SK-N-SH (cell line): ENCODE data around the gene POC1B. TPM values are rescaled to one million over a fixed set of nuclear protein-coding genes. Genes with fewer than 3 reads are reported as not detected.

ENCODE experiments used
- CTCF ChIA-PET: fragments of 300-600, 350-600 bp; formaldehyde crosslinking; extraction: SDS; loops from one replicate; lab custom pipeline; 2021; lab: Yijun Ruan, JAX
- POLR2A ChIA-PET: fragments of 350-600 bp; sonication (Branson Sonifier 250); formaldehyde crosslinking; extraction: SDS; loops from one replicate; lab custom pipeline; 2020; ENCODE audit warnings: antibody characterized with exemption, inconsistent platforms; lab: Yijun Ruan, JAX
- DNase-seq: peaks from one replicate; pipeline ENCODE4 v3.0.0; 2012
- H2AFZ ChIP-seq: fragments of 200-600 bp; sonication (generic); 2 replicates; pipeline ENCODE4 v1.8.1; 2016; ENCODE audit warnings: antibody characterized with exemption, mild to moderate bottlenecking, low read depth
- H3F3A ChIP-seq: fragments of 200-600 bp; sonication (generic); replicated peaks from 2 replicates; pipeline ENCODE3; 2016; ENCODE audit warnings: antibody characterized with exemption, mild to moderate bottlenecking; ENCODE audit not compliant: insufficient read depth
- H3K27ac ChIP-seq, 2 experiments: fragments of 200-500 bp in 1 of 2; fragments of 200-600 bp in 1 of 2; sonication (Bioruptor generic) in 1 of 2; sonication (generic), shearing (Covaris generic) in 1 of 2; 2 replicates each; pipeline versions ENCODE4 v1.5.1 to v1.6.1; 2014 to 2016; ENCODE audit warnings: low read depth in 2 of 2, inconsistent platforms in 1 of 2, low read length in 1 of 2, mild to moderate bottlenecking in 1 of 2, mixed read lengths in 1 of 2
- H3K27me3 ChIP-seq: fragments of 200-600 bp; sonication (generic), shearing (Covaris generic); 2 replicates; pipeline ENCODE4 v1.6.1; 2016; ENCODE audit warnings: mixed run types; ENCODE audit not compliant: insufficient read depth
- H3K36me3 ChIP-seq, 2 experiments: fragments of 200-500 bp in 1 of 2; fragments of 200-600 bp in 1 of 2; sonication (Bioruptor generic) in 1 of 2; sonication (generic) in 1 of 2; replicated peaks in 1 of 2; 2 replicates each; pipeline versions ENCODE3 to v1.5.1; 2014 to 2016; ENCODE audit warnings: low read length in 1 of 2, mild to moderate bottlenecking in 1 of 2; ENCODE audit not compliant: insufficient read depth in 2 of 2, control insufficient read depth in 1 of 2
- H3K4me1 ChIP-seq, 2 experiments: fragments of 200-500 bp in 1 of 2; fragments of 200-600 bp in 1 of 2; sonication (Bioruptor generic) in 1 of 2; sonication (generic), shearing (Covaris generic) in 1 of 2; 2 replicates each; pipeline versions ENCODE4 v1.5.1 to v1.6.1; 2014 to 2016; ENCODE audit warnings: low read depth in 1 of 2, low read length in 1 of 2, mixed run types in 1 of 2; ENCODE audit not compliant: insufficient read depth in 2 of 2, control insufficient read depth in 1 of 2
- H3K4me2 ChIP-seq: fragments of 200-600 bp; sonication (generic), shearing (Covaris generic); 2 replicates; pipeline ENCODE4 v1.6.1; 2017; ENCODE audit warnings: mixed run types
- H3K4me3 ChIP-seq, 2 experiments: fragments of 200-500 bp in 1 of 2; fragments of 200-600 bp in 1 of 2; sonication (Bioruptor generic) in 1 of 2; sonication (generic), shearing (Covaris generic) in 1 of 2; 2 replicates each; pipeline versions ENCODE4 v1.5.1 to v1.8.1; 2014 to 2016; ENCODE audit warnings: low read depth in 2 of 2, inconsistent platforms in 1 of 2, low read length in 1 of 2, mild to moderate bottlenecking in 1 of 2, mixed read lengths in 1 of 2, moderate library complexity in 1 of 2
- H3K79me2 ChIP-seq: fragments of 200-600 bp; sonication (generic); 2 replicates; pipeline ENCODE4 v1.8.1; 2017; ENCODE audit warnings: mild to moderate bottlenecking; ENCODE audit not compliant: insufficient read depth
- H3K9ac ChIP-seq: fragments of 200-600 bp; sonication (generic); 2 replicates; pipeline ENCODE4 v1.6.1; 2017; ENCODE audit warnings: mixed run types
- H3K9me2 ChIP-seq: fragments of 200-600 bp; sonication (generic); 2 replicates; pipeline ENCODE4 v1.6.1; 2017; ENCODE audit warnings: mixed run types
- H3K9me3 ChIP-seq: fragments of 200-600 bp; sonication (generic); 2 replicates; pipeline ENCODE4 v1.6.1; 2017; ENCODE audit warnings: mixed run types, mild to moderate bottlenecking, moderate library complexity
- H4K20me1 ChIP-seq: fragments of 200-600 bp; sonication (generic); 2 replicates; pipeline ENCODE4 v1.6.1; 2017; ENCODE audit warnings: mild to moderate bottlenecking, mixed run types; ENCODE audit not compliant: insufficient read depth
- CHD2 ChIP-seq: fragments of 150-350 bp; IDR thresholded peaks from 2 replicates; pipeline ENCODE4 v1.6.1; 2018; ENCODE audit warnings: low read length; ENCODE audit not compliant: partially characterized antibody
- ELF1 ChIP-seq: IDR thresholded peaks from 2 replicates; pipeline ENCODE4 v1.4.0; 2012
- EP300 ChIP-seq, 2 experiments: IDR thresholded peaks; 2 replicates each; pipeline versions ENCODE4 v1.4.0 to v1.6.1; 2012; ENCODE audit warnings: borderline replicate concordance in 1 of 2, low read depth in 1 of 2, low read length in 1 of 2
- GABPA ChIP-seq: IDR thresholded peaks from 2 replicates; pipeline ENCODE4 v1.4.0; 2012; ENCODE audit warnings: low read depth, mild to moderate bottlenecking
- NFIC ChIP-seq: IDR thresholded peaks from 2 replicates; pipeline ENCODE4 v1.4.0; 2012; ENCODE audit warnings: borderline replicate concordance
- POLR2AphosphoS5 ChIP-seq: IDR thresholded peaks from 2 replicates; pipeline ENCODE4 v1.6.1; 2012; ENCODE audit warnings: low read depth, low read length
- RAD21 ChIP-seq: IDR thresholded peaks from 2 replicates; pipeline ENCODE4 v1.6.1; 2012; ENCODE audit warnings: mild to moderate bottlenecking, low read length
- WGBS: methylation state at CpG from one replicate; pipeline ENCODE4 v1.1.6; 2017; ENCODE audit warnings: low lambda C conversion rate; 5-methylcytosine and 5-hydroxymethylcytosine counted together
- polyA plus RNA-seq, 3 experiments: library from polyadenylated mRNA; depleted of rRNA; stranded (reverse); fragments of >200 nt; gene quantifications; 2 replicates each; pipeline ENCODE4 v1.2.3, GENCODE V29; 2012
- TF ChIP-seq, protein P1 (sequence below): IDR thresholded peaks from 2 replicates; pipeline ENCODE4 v1.4.0; 2012; ENCODE audit warnings: low read depth, borderline replicate concordance
- TF ChIP-seq, protein P2 (sequence below): fragments of 150-350 bp; IDR thresholded peaks from 2 replicates; pipeline ENCODE4 v1.6.1; 2017; ENCODE audit warnings: antibody characterized with exemption, low read length, low read depth, borderline replicate concordance
- TF ChIP-seq, protein P3 (sequence below): IDR thresholded peaks from 2 replicates; pipeline ENCODE4 v1.4.0; 2012; ENCODE audit warnings: low read depth, borderline replicate concordance
- TF ChIP-seq, protein P4 (sequence below): IDR thresholded peaks from 2 replicates; pipeline ENCODE4; 2012
- TF ChIP-seq, protein P5 (sequence below): IDR thresholded peaks from 2 replicates; pipeline ENCODE4 v1.6.1; 2012; ENCODE audit warnings: mild to moderate bottlenecking, low read depth, low read length, moderate library complexity

Gene POC1B
- polyA plus RNA-seq, 1 of the 3 experiments (the other 2 are of a cell fraction) = 4.0 TPM

DNA sequence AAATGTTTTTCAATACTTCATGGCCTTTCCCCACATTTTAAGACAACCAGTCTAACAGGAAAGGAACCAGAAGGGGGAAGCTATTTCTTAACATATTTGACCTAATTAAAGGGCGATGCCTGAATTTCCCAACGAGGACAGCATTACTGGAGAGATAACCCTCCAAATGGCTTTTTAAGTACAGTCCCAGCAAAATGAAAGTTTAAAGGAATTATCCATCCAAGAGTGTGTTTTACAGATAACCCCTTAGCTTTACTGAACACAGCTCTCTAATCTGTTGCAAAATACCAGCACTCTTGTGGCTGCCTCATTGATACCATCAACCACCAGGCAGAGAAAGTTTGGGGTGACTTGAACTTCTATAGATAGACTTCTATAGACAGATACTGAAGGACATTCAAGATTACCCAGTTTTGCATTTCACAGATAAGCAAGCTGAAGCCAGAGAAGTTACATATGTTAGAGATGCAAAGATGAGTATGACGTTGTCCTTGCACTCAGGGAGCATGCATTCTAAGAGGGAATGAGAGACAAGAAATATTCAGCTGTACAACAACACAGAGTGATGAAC is 132.2 kb downstream of the POC1B start:
- DNase-seq = no peak
- Histone ChIP-seq H3K36me3 (no peaks in the 10 kb centered on the region), H3K4me3 (no peak overlapping the region), H4K20me1 (no peaks in the 10 kb centered on the region), H3K9me3 (no peaks in the 10 kb centered on the region), H3K4me1 (peaks cover 3 to 22% of the 10 kb centered on the region in 2 experiments; a peak in 3 of 4 replicates), H2AFZ (no peak overlapping the region), H3K79me2 (no peaks in the 10 kb centered on the region), H3K9me2 (no peaks in the 10 kb centered on the region), H3K9ac (no peak overlapping the region), H3K27me3 (no peaks in the 10 kb centered on the region), H3K4me2 (no peak overlapping the region), H3K27ac (no peak overlapping the region), H3F3A (no peaks in the 10 kb centered on the region)
- POLR2A ChIA-PET = no interaction called here
- TF ChIP-seq NFIC = no peak
- no peak for TF ChIP-seq POLR2AphosphoS5
- TF ChIP-seq, protein P1, sequence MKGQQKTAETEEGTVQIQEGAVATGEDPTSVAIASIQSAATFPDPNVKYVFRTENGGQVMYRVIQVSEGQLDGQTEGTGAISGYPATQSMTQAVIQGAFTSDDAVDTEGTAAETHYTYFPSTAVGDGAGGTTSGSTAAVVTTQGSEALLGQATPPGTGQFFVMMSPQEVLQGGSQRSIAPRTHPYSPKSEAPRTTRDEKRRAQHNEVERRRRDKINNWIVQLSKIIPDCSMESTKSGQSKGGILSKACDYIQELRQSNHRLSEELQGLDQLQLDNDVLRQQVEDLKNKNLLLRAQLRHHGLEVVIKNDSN = no peak
- TF ChIP-seq, protein P2, sequence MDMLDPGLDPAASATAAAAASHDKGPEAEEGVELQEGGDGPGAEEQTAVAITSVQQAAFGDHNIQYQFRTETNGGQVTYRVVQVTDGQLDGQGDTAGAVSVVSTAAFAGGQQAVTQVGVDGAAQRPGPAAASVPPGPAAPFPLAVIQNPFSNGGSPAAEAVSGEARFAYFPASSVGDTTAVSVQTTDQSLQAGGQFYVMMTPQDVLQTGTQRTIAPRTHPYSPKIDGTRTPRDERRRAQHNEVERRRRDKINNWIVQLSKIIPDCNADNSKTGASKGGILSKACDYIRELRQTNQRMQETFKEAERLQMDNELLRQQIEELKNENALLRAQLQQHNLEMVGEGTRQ = no peak
- no peak for TF ChIP-seq GABPA
- 73% methylated on average over 3 of the region's 3 CpGs for WGBS
- CTCF ChIA-PET = interaction anchor here (1.0 kb wide), 1 partner anchor 10 kb away, joined by 3 read pairs; no protein-coding TSS in a partner anchor

DNA sequence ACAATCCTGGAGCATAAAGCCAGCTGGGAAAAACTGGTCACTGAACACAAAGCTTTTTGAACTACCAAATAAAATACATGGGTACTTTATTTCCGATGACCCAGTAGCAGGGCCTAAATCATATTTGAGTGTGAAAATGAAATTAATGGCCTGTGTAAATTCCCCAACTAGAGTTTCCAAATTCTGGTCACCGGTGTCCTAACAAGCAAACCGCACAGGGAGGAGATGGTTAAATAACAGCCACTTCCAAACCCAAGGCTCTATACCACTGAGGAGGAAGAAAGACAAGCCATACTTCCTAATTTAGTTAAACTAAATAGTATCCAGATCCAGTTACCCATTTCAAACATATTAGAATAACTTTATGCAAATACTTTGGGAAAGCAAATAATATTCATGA is 133.5 kb downstream of the POC1B start:
- no peaks in the 10 kb centered on the region for H3K79me2 ChIP-seq
- no peak overlapping the region for H3K9ac ChIP-seq
- no peaks in the 10 kb centered on the region for H3K27me3 ChIP-seq
- CTCF ChIA-PET = interaction anchor here (1.4 kb wide), 1 partner anchor 14 kb away, joined by 5 read pairs; no protein-coding TSS in a partner anchor
- no peaks in the 10 kb centered on the region for H4K20me1 ChIP-seq
- no peak overlapping the region for H2AFZ ChIP-seq
- H3F3A ChIP-seq = no peaks in the 10 kb centered on the region
- H3K4me3 ChIP-seq = no peak overlapping the region
- no peaks in the 10 kb centered on the region for H3K9me3 ChIP-seq
- H3K9me2 ChIP-seq = no peaks in the 10 kb centered on the region
- H3K4me2 ChIP-seq = no peak overlapping the region
- peaks cover 3 to 22% of the 10 kb centered on the region in 2 experiments; a peak in 3 of 4 replicates for H3K4me1 ChIP-seq
- TF ChIP-seq, protein P3, sequence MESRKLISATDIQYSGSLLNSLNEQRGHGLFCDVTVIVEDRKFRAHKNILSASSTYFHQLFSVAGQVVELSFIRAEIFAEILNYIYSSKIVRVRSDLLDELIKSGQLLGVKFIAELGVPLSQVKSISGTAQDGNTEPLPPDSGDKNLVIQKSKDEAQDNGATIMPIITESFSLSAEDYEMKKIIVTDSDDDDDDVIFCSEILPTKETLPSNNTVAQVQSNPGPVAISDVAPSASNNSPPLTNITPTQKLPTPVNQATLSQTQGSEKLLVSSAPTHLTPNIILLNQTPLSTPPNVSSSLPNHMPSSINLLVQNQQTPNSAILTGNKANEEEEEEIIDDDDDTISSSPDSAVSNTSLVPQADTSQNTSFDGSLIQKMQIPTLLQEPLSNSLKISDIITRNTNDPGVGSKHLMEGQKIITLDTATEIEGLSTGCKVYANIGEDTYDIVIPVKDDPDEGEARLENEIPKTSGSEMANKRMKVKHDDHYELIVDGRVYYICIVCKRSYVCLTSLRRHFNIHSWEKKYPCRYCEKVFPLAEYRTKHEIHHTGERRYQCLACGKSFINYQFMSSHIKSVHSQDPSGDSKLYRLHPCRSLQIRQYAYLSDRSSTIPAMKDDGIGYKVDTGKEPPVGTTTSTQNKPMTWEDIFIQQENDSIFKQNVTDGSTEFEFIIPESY = no peak
- TF ChIP-seq GABPA (no peak), CHD2 (no peak), RAD21 (no peak), ELF1 (no peak), EP300 (IDR thresholded peaks at IDR 0.05; ENCODE audit: borderline replicate concordance in 1 of 2, low read depth in 1 of 2, low read length in 1 of 2) (no peak)
- TF ChIP-seq, protein P4, sequence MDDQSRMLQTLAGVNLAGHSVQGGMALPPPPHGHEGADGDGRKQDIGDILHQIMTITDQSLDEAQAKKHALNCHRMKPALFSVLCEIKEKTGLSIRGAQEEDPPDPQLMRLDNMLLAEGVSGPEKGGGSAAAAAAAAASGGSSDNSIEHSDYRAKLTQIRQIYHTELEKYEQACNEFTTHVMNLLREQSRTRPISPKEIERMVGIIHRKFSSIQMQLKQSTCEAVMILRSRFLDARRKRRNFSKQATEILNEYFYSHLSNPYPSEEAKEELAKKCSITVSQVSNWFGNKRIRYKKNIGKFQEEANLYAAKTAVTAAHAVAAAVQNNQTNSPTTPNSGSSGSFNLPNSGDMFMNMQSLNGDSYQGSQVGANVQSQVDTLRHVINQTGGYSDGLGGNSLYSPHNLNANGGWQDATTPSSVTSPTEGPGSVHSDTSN = no peak
- TF ChIP-seq, protein P2 = no peak
- TF ChIP-seq, protein P5, sequence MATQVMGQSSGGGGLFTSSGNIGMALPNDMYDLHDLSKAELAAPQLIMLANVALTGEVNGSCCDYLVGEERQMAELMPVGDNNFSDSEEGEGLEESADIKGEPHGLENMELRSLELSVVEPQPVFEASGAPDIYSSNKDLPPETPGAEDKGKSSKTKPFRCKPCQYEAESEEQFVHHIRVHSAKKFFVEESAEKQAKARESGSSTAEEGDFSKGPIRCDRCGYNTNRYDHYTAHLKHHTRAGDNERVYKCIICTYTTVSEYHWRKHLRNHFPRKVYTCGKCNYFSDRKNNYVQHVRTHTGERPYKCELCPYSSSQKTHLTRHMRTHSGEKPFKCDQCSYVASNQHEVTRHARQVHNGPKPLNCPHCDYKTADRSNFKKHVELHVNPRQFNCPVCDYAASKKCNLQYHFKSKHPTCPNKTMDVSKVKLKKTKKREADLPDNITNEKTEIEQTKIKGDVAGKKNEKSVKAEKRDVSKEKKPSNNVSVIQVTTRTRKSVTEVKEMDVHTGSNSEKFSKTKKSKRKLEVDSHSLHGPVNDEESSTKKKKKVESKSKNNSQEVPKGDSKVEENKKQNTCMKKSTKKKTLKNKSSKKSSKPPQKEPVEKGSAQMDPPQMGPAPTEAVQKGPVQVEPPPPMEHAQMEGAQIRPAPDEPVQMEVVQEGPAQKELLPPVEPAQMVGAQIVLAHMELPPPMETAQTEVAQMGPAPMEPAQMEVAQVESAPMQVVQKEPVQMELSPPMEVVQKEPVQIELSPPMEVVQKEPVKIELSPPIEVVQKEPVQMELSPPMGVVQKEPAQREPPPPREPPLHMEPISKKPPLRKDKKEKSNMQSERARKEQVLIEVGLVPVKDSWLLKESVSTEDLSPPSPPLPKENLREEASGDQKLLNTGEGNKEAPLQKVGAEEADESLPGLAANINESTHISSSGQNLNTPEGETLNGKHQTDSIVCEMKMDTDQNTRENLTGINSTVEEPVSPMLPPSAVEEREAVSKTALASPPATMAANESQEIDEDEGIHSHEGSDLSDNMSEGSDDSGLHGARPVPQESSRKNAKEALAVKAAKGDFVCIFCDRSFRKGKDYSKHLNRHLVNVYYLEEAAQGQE = no peak
- POLR2A ChIA-PET = no interaction called here
- WGBS = 95% methylated on average over 3 of the region's 3 CpGs
- no peak for DNase-seq
- no peak overlapping the region for H3K27ac ChIP-seq
- H3K36me3 ChIP-seq = no peaks in the 10 kb centered on the region
